ENCODE results near the gene CTAGE9.

The CTAGE9 gene

GRCh38 chr6:131663578-131664165 lies 47.1 kb downstream of the CTAGE9 start:
- no peak for DNase-seq

- DNase-seq, result no peak
Measured at GRCh38 chr6:131660195-131660594, 50.6 kb downstream of the CTAGE9 start.
